GM23338 (cell line): ENCODE results near the gene PEAR1. TPM values are rescaled to one million over a fixed set of nuclear protein-coding genes. Genes with fewer than 3 reads are reported as not detected.

Source experiments
- ATAC-seq: fragments of 200-7000 bp; cut with Tn5 transposase; 3 replicates; pipeline ENCODE4 v1.9.1; 2020
- DNase-seq: peaks from one replicate; pipeline ENCODE4 v3.0.0-alpha.2; 2015; ENCODE audit warnings: low spot score
- H2AFZ ChIP-seq: fragments of 200-600 bp; sonication (generic); 2 replicates; pipeline ENCODE4 v1.8.0; 2016; ENCODE audit warnings: antibody characterized with exemption, mild to moderate bottlenecking, moderate library complexity
- H3F3A ChIP-seq: fragments of 200-600 bp; sonication (generic); replicated peaks from 2 replicates; pipeline ENCODE4 v1.8.0; 2017; ENCODE audit warnings: antibody characterized with exemption, mixed run types, low read depth
- H3K27ac ChIP-seq: fragments of 200-600 bp; sonication (generic); 2 replicates; pipeline ENCODE4 v1.6.1; 2016; ENCODE audit warnings: low read depth
- H3K27me3 ChIP-seq: fragments of 200-600 bp; sonication (generic); 2 replicates; pipeline ENCODE4 v1.8.0; 2016; ENCODE audit warnings: mild to moderate bottlenecking, mixed run types, moderate library complexity; ENCODE audit not compliant: insufficient read depth
- H3K36me3 ChIP-seq: fragments of 200-600 bp; sonication (generic); 2 replicates; pipeline ENCODE4 v1.8.0; 2016; ENCODE audit warnings: mild to moderate bottlenecking; ENCODE audit not compliant: insufficient read depth
- H3K4me1 ChIP-seq: fragments of 200-600 bp; sonication (generic); 2 replicates; pipeline ENCODE4 v1.8.0; 2016; ENCODE audit warnings: mild to moderate bottlenecking, moderate library complexity; ENCODE audit not compliant: insufficient read depth
- H3K4me2 ChIP-seq: fragments of 200-600 bp; sonication (generic); 2 replicates; pipeline ENCODE4 v1.7.1; 2017; ENCODE audit warnings: mixed run types
- H3K4me3 ChIP-seq: fragments of 200-600 bp; sonication (generic); 2 replicates; pipeline ENCODE4 v1.6.1; 2016; ENCODE audit warnings: mixed run types
- H3K79me2 ChIP-seq: fragments of 200-600 bp; sonication (generic); replicated peaks from 2 replicates; pipeline ENCODE4 v1.8.0; 2017; ENCODE audit warnings: mild to moderate bottlenecking; ENCODE audit not compliant: insufficient read depth
- H3K9me2 ChIP-seq: fragments of 200-600 bp; sonication (generic); 2 replicates; pipeline ENCODE4 v1.8.0; 2017; ENCODE audit not compliant: insufficient read depth
- H4K20me1 ChIP-seq: fragments of 200-600 bp; sonication (generic); replicated peaks from 2 replicates; pipeline ENCODE4 v1.8.0; 2017; ENCODE audit warnings: mild to moderate bottlenecking; ENCODE audit not compliant: insufficient read depth
- H3K27ac Mint-ChIP-seq: 2 replicates; pipeline ENCODE4 v1.8.0; 2020; ENCODE audit warnings: inconsistent platforms, mild to moderate bottlenecking, moderate library complexity, mixed read lengths
- H3K27me3 Mint-ChIP-seq: 3 replicates; pipeline ENCODE4 v1.8.0; 2022; ENCODE audit warnings: low read depth, mild to moderate bottlenecking, moderate library complexity, mixed read lengths, inconsistent platforms; ENCODE audit not compliant: insufficient read depth, poor library complexity
- H3K36me3 Mint-ChIP-seq: 3 replicates; pipeline ENCODE4 v1.8.0; 2021; ENCODE audit warnings: low read depth, mild to moderate bottlenecking, inconsistent platforms, moderate library complexity, mixed read lengths
- H3K4me1 Mint-ChIP-seq: 3 replicates; pipeline ENCODE4 v1.8.0; 2020; ENCODE audit warnings: mild to moderate bottlenecking, inconsistent platforms, mixed read lengths
- H3K4me3 Mint-ChIP-seq: 3 replicates; pipeline ENCODE4 v1.8.0; 2021; ENCODE audit warnings: moderate library complexity, mild to moderate bottlenecking, inconsistent platforms, mixed read lengths
- H3K9me3 Mint-ChIP-seq: 3 replicates; pipeline ENCODE4 v1.8.0; 2020; ENCODE audit warnings: moderate library complexity, mild to moderate bottlenecking, inconsistent platforms, mixed read lengths
- CREB1 ChIP-seq: fragments of 250-450 bp; sonication (Bioruptor Pico); IDR thresholded peaks from 2 replicates; pipeline ENCODE4 v1.5.0; 2020; ENCODE audit warnings: low read depth, mild to moderate bottlenecking, moderate library complexity
- CTCF ChIP-seq, 2 experiments: fragments of 200-600 bp in 1 of 2; sonication (generic) in 1 of 2; conservative IDR thresholded peaks; 2 replicates each; pipeline versions ENCODE4 v1.5.1 to v1.6.1; 2016 to 2017; ENCODE audit warnings: antibody characterized with exemption in 2 of 2, low read depth in 2 of 2, mild to moderate bottlenecking in 2 of 2, moderate library complexity in 1 of 2
- ETS1 ChIP-seq: IDR thresholded peaks from 2 replicates; pipeline ENCODE4 v1.6.1; 2016; ENCODE audit warnings: antibody characterized with exemption
- EZH2phosphoT487 ChIP-seq: fragments of 200-600 bp; sonication (generic); IDR thresholded peaks from one replicate; pipeline ENCODE4 v1.8.1; 2018; ENCODE audit warnings: antibody characterized with exemption; ENCODE audit not compliant: unreplicated experiment
- JUNB ChIP-seq: IDR thresholded peaks from one replicate; pipeline ENCODE4 v1.6.1; 2016; ENCODE audit warnings: antibody characterized with exemption; ENCODE audit not compliant: unreplicated experiment
- POLR2AphosphoS5 ChIP-seq: IDR thresholded peaks from 2 replicates; pipeline ENCODE4 v1.6.1; 2016; ENCODE audit warnings: antibody characterized with exemption, low read depth
- REST ChIP-seq: IDR thresholded peaks from one replicate; pipeline ENCODE4 v1.6.1; 2018; ENCODE audit warnings: antibody characterized with exemption; ENCODE audit not compliant: unreplicated experiment
- STAT1 ChIP-seq: IDR thresholded peaks from one replicate; pipeline ENCODE4 v1.6.1; 2016; ENCODE audit warnings: antibody characterized with exemption; ENCODE audit not compliant: unreplicated experiment
- ZNF114 ChIP-seq: fragments of 250-450 bp; sonication (Bioruptor Pico); IDR thresholded peaks from 2 replicates; pipeline ENCODE4 v1.5.0; 2020; ENCODE audit warnings: mild to moderate bottlenecking, moderate library complexity
- polyA plus RNA-seq: library from polyadenylated mRNA; unstranded; fragments of >200 nt; fragmentation: Nextera tagmentation; extraction: Ambion mirVana; gene quantifications from 2 replicates; pipeline ENCODE4 v1.2.1, GENCODE V29; 2016
- total RNA-seq: library from RNA; depleted of rRNA; stranded (reverse); fragments of >200 nt; shearing (Covaris generic); gene quantifications from 2 replicates; pipeline ENCODE4 v1.2.3, GENCODE V29; 2014

Gene PEAR1
- total and polyA plus RNA-seq, 2 experiments from 2014 or later, result 0.28 to 0.47 TPM

- H3K27me3 Mint-ChIP-seq, result peaks cover 46% of the 10 kb centered on the region
- Histone ChIP-seq H3K4me1 (no peaks in the 10 kb centered on the region; the same call in 1 of the 2 replicates), H2AFZ (no peak overlapping the region), H3K27ac (no peak overlapping the region), H3F3A (no peaks in the 10 kb centered on the region), H3K27me3 (peaks cover 58% of the 10 kb centered on the region), H3K79me2 (no peaks in the 10 kb centered on the region), H4K20me1 (no peaks in the 10 kb centered on the region; the same call in 1 of the 2 replicates), H3K4me3 (no peak overlapping the region), H3K4me2 (no peak overlapping the region), H3K36me3 (no peaks in the 10 kb centered on the region), H3K9me2 (no peaks in the 10 kb centered on the region)
- TF ChIP-seq CREB1 (CRISPR knock-in tag), result no peak
- no peak for TF ChIP-seq EZH2phosphoT487
- no peak for TF ChIP-seq REST
- no peak for TF ChIP-seq ZNF114 (CRISPR knock-in tag)
- no peak for ATAC-seq
- H3K36me3 Mint-ChIP-seq, result no peaks in the 10 kb centered on the region
- H3K9me3 Mint-ChIP-seq, result no peaks in the 10 kb centered on the region
- no peak overlapping the region for H3K27ac Mint-ChIP-seq
- DNase-seq, result no peak
- peaks cover 26% of the 10 kb centered on the region for H3K4me1 Mint-ChIP-seq
- H3K4me3 Mint-ChIP-seq, result no peak overlapping the region; the same call in 2 of the 3 replicates
Measured at GRCh38 chr1:156894711-156895454, 1.4 kb downstream of the PEAR1 start.

- no peak overlapping the region; the same call in 2 of the 3 replicates for H3K4me3 Mint-ChIP-seq
- no peak overlapping the region for H3K27ac Mint-ChIP-seq
- TF ChIP-seq ETS1 (no peak), ZNF114 (CRISPR knock-in tag) (no peak), REST (no peak), STAT1 (no peak), JUNB (no peak), CREB1 (CRISPR knock-in tag) (no peak), POLR2AphosphoS5 (no peak), CTCF (conservative IDR thresholded peaks at IDR 0.05; ENCODE audit: low read depth in 2 of 2) (no peak), EZH2phosphoT487 (no peak)
Measured at GRCh38 chr1:156895455-156895812, 1.9 kb downstream of the PEAR1 start.

More at GRCh38 chr1:156895455-156895812, 1.9 kb downstream of the PEAR1 start:
- Histone ChIP-seq H3K4me1 (no peaks in the 10 kb centered on the region; the same call in 1 of the 2 replicates), H3K79me2 (no peaks in the 10 kb centered on the region), H3K4me3 (no peak overlapping the region), H3K36me3 (no peaks in the 10 kb centered on the region), H4K20me1 (no peaks in the 10 kb centered on the region; the same call in 1 of the 2 replicates), H3F3A (no peaks in the 10 kb centered on the region), H3K9me2 (no peaks in the 10 kb centered on the region), H3K27ac (no peak overlapping the region), H3K4me2 (no peak overlapping the region), H2AFZ (no peak overlapping the region), H3K27me3 (peaks cover 55% of the 10 kb centered on the region)
- H3K9me3 Mint-ChIP-seq, result no peaks in the 10 kb centered on the region
- ATAC-seq (no peak), DNase-seq (no peak)
- peaks cover 44% of the 10 kb centered on the region for H3K27me3 Mint-ChIP-seq
- H3K4me1 Mint-ChIP-seq, result peaks cover 24% of the 10 kb centered on the region
- H3K36me3 Mint-ChIP-seq, result no peaks in the 10 kb centered on the region
